Suprapubic skin (tissue), 4 donors: ENCODE data around the gene EXOC3. TPM values are rescaled to one million over a fixed set of nuclear protein-coding genes. Genes with fewer than 3 reads are reported as not detected.
A peak's percentile ranks its signal among the peaks of the same experiment; 100 is the strongest.
"Not testable (repeated sequence)": the region's sequence is repeated elsewhere in the genome, so short reads cannot be mapped to it uniquely, and the experiment has no call there.

ENCODE experiments used
- DNase-seq, 2 donors: peaks; one replicate each; pipeline ENCODE4 v3.0.0-alpha.2; 2019; ENCODE audit warnings: low spot score in 2 of 2
- H3K27ac ChIP-seq: fragments of 200-600 bp; sonication (generic); one replicate; pipeline ENCODE4 v1.5.1; 2019
- H3K27me3 ChIP-seq: fragments of 200-600 bp; sonication (generic); one replicate; pipeline ENCODE4 v1.5.1; 2019
- H3K36me3 ChIP-seq: fragments of 200-600 bp; sonication (generic); one replicate; pipeline ENCODE4 v1.5.1; 2019
- H3K4me1 ChIP-seq: fragments of 200-600 bp; sonication (generic); one replicate; pipeline ENCODE4 v1.5.1; 2019
- H3K4me3 ChIP-seq: fragments of 200-600 bp; sonication (generic); one replicate; pipeline ENCODE4 v1.5.1; 2019; ENCODE audit warnings: mild to moderate bottlenecking
- H3K9me3 ChIP-seq: fragments of 200-600 bp; sonication (generic); one replicate; pipeline ENCODE4 v1.5.1; 2019
- EP300 ChIP-seq: sonication (generic); formaldehyde crosslinking; IDR thresholded peaks from one replicate; pipeline ENCODE4 v1.6.1; 2017; ENCODE audit warnings: antibody characterized with exemption
- POLR2A ChIP-seq, 2 donors: fragments of 450-650 bp; IDR thresholded peaks; one replicate each; pipeline ENCODE4 v1.6.1; 2017; ENCODE audit warnings: antibody characterized with exemption in 2 of 2, mild to moderate bottlenecking in 2 of 2, moderate library complexity in 2 of 2
- POLR2AphosphoS5 ChIP-seq, 3 donors: sonication (generic); formaldehyde crosslinking; IDR thresholded peaks; one replicate each; pipeline ENCODE4 v1.6.1; 2017; ENCODE audit warnings: antibody characterized with exemption in 3 of 3
- WGBS: methylation state at CpG from one replicate; pipeline ENCODE4 v1.1.5; 2018; 5-methylcytosine and 5-hydroxymethylcytosine counted together
- total RNA-seq, 4 donors: library from RNA; depleted of rRNA; stranded (reverse); fragments of >200 nt; gene quantifications; one replicate each; pipeline ENCODE4 v1.1.0, GENCODE V29; 2016
- TF ChIP-seq, protein P1 (sequence below), 2 donors: fragments of 200-600 bp in 1 of 2; fragments of 450-650 bp in 1 of 2; sonication (generic) in 1 of 2; IDR thresholded peaks; one replicate each; pipeline ENCODE4 v1.5.1; 2016 to 2019; ENCODE audit warnings: antibody characterized with exemption in 2 of 2, mild to moderate bottlenecking in 1 of 2, moderate library complexity in 1 of 2

The EXOC3 gene
- total RNA-seq, 4 donors from 2014 or later: 68.9 to 199 (median 83.4) TPM

DNA sequence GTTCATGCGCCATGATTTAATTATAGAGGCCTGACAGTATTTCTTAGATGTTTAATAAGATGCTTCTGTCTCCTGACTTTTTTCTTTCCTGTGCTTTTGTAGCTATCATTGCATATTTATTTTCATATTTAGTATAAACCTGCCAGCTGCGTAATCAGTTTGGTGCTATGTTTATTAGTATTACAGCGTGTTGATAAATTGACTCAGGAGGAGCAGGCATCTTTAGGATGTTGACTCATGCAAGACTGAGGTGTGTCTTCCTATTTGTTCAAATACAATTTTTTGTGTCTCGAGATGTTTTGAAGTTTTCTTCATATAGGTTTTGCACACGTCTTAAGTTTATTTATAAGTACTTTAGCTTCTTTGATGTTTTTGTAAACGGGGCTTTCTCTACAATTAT is 35.9 kb upstream of the EXOC3 start:
- Histone ChIP-seq H3K27ac (no peak overlapping the region), H3K4me3 (no peak overlapping the region), H3K4me1 (no peaks in the 10 kb centered on the region), H3K36me3 (no peaks in the 10 kb centered on the region), H3K27me3 (peaks cover 3% of the 10 kb centered on the region), H3K9me3 (no peaks in the 10 kb centered on the region)
- DNase-seq: no peak
- WGBS: 61% methylated on average over 6 of the region's 6 CpGs
- no peak for TF ChIP-seq EP300
- TF ChIP-seq, protein P1, sequence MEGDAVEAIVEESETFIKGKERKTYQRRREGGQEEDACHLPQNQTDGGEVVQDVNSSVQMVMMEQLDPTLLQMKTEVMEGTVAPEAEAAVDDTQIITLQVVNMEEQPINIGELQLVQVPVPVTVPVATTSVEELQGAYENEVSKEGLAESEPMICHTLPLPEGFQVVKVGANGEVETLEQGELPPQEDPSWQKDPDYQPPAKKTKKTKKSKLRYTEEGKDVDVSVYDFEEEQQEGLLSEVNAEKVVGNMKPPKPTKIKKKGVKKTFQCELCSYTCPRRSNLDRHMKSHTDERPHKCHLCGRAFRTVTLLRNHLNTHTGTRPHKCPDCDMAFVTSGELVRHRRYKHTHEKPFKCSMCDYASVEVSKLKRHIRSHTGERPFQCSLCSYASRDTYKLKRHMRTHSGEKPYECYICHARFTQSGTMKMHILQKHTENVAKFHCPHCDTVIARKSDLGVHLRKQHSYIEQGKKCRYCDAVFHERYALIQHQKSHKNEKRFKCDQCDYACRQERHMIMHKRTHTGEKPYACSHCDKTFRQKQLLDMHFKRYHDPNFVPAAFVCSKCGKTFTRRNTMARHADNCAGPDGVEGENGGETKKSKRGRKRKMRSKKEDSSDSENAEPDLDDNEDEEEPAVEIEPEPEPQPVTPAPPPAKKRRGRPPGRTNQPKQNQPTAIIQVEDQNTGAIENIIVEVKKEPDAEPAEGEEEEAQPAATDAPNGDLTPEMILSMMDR (IDR thresholded peaks at IDR 0.05): no peak
- TF ChIP-seq POLR2A (IDR thresholded peaks at IDR 0.05): no peak
- no peak for TF ChIP-seq POLR2AphosphoS5 (IDR thresholded peaks at IDR 0.05)

DNA sequence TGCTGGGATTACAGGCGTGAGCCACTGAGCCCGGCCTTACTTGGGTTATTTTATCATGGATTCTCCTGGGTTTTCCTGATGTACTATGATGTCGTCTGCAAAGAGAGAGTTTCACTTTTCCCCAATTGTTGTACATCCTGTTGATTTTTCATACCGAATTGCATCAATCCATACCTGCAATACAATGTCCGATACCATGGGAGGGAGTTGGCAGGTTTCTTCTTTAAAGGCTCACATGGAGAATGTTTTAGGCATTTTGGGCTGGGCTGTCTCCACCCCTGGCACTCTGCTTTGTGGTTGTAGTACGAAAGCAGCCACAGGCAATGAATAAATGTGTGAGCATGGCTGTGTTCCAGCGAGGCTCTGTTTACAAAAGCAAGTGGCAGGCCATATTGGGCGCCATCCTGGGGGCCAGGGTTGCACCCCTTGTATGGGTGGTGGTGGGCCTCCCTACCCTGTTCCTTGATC is 35.1 kb upstream of the EXOC3 start:
- Histone ChIP-seq H3K36me3 (no peaks in the 10 kb centered on the region), H3K4me1 (no peaks in the 10 kb centered on the region), H3K27ac (no peak overlapping the region), H3K4me3 (no peak overlapping the region), H3K9me3 (no peaks in the 10 kb centered on the region), H3K27me3 (peaks cover 3% of the 10 kb centered on the region)
- peak; percentile 44 to 54 for DNase-seq
- TF ChIP-seq, protein P1 (IDR thresholded peaks at IDR 0.05): no peak
- TF ChIP-seq POLR2A (IDR thresholded peaks at IDR 0.05) (no peak), EP300 (no peak), POLR2AphosphoS5 (IDR thresholded peaks at IDR 0.05) (no peak)
- 61% methylated on average over 8 of the region's 8 CpGs for WGBS

DNA sequence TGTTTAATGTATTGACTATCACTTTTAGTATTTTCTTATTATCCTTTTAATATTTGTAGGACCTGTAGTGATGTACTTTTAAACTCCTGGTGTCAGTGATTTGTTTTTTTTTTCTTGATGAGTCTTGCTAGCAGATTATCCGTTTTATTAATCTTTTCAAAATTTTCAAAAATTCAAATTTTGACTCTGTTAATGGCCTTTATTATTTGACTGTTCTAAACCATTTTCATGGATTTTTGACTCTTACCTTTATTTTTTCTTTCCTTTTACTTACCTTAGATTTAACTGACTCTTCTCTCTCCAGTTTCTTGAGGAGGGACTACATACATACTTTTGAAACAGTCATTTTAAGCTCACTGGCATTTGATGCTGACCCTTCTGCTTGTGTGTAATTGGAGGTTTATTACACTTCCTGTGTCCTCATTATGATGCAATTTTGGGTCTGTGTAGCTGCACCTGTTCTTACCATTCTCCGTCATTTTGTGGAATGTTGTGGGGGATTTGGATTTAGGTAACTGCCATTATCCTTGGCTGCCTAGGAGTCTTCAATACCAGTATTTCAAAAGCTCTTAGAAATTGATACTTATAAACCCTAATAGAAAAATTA is 32.0 kb upstream of the EXOC3 start:
- peaks cover 2% of the 10 kb centered on the region for H3K27me3 ChIP-seq
- no peaks in the 10 kb centered on the region for H3K36me3 ChIP-seq
- DNase-seq: no peak
- H3K27ac ChIP-seq: no peak overlapping the region
- no peaks in the 10 kb centered on the region for H3K4me1 ChIP-seq
- no peaks in the 10 kb centered on the region for H3K9me3 ChIP-seq
- no peak overlapping the region for H3K4me3 ChIP-seq
- TF ChIP-seq POLR2A (IDR thresholded peaks at IDR 0.05) (no peak), POLR2AphosphoS5 (IDR thresholded peaks at IDR 0.05) (no peak), EP300 (no peak)
- TF ChIP-seq, protein P1 (IDR thresholded peaks at IDR 0.05): no peak
- 79% methylated on average over 2 of the region's 2 CpGs for WGBS

DNA sequence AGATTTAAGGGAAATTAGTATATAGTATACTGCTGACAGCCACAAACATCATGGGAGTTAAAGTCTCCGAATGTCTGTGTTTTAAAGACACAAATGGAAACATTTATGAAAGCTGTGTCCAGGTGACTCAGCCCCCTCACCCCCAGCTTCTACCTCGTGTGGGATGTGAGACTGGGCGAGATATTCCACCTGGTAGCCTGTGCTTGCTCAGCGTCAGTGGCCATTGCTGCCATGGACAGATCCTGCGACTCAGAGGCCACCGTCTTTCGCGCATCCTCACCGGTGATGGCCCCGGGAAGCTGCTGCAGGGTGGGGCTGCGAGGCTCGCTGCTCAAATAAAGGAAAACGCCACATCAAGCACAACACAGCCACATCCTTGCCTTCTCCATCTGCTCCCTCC is 31.2 kb upstream of the EXOC3 start:
- peaks cover 4% of the 10 kb centered on the region for H3K4me1 ChIP-seq
- TF ChIP-seq, protein P1 (IDR thresholded peaks at IDR 0.05): no peak
- no peak for TF ChIP-seq EP300
- TF ChIP-seq POLR2A (IDR thresholded peaks at IDR 0.05): no peak
- no peak for TF ChIP-seq POLR2AphosphoS5 (IDR thresholded peaks at IDR 0.05)
- H3K9me3 ChIP-seq: no peaks in the 10 kb centered on the region
- DNase-seq: peak in 1 of 2 donors; percentile 46
- H3K4me3 ChIP-seq: no peak overlapping the region
- no peak overlapping the region for H3K27ac ChIP-seq
- no peaks in the 10 kb centered on the region for H3K27me3 ChIP-seq
- H3K36me3 ChIP-seq: no peaks in the 10 kb centered on the region
- 91% methylated on average over 13 of the region's 13 CpGs for WGBS

DNA sequence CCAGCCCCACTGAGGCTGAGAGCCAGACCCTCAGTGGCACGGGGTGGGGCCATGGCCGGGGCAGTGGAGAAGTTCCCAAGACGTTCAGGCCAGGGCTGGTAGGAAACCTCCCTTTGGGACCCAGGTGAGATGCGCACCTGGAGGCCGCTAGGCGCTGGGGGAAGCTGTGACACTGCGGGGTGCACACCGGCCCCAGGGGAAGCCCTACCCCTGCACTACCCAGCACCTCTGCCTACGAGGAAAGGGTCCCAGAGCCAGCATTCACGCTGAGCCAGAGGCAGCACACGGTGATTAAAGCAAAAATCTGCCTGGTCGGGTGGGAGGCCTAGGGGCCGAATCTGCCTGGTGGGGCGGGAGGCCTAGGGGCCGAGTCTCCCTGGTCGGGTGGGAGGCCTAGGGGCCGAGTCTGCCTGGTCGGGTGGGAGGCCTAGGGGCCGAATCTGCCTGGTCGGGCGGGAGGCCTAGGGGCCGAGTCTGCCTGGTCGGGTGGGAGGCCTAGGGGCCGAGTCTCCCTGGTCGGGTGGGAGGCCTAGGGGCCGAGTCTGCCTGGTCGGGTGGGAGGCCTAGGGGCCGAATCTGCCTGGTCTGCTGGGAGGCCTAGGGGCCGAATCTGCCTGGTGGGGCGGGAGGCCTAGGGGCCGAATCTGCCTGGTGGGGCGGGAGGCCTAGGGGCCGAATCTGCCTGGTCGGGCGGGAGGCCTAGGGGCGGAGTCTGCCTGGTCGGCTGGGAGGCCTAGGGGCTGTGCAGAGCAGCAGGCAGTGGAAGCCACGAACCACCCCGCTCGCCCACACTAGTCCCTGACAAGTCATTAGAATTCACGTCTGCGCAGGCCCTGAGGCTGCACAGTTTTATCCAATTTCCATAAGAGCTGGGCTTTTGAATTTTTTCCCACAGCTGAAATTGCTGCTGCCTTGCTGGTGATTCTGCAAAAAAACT is 27.7 kb upstream of the EXOC3 start:
- not testable (repeated sequence) for H3K27ac ChIP-seq, H3K9me3 ChIP-seq, H3K4me3 ChIP-seq, H3K27me3 ChIP-seq, H3K36me3 ChIP-seq, H3K4me1 ChIP-seq
- WGBS: 49% methylated on average over 24 of the region's 42 CpGs
- peak; percentile 58 to 88 for DNase-seq
